PC-9 (cell line): ENCODE data around the gene CTBP2.

ENCODE experiments used
- CTCF ChIP-seq: fragments of 200-600 bp; sonication (generic); conservative IDR thresholded peaks from 2 replicates; pipeline ENCODE4 v1.6.1; 2017; ENCODE audit warnings: mixed run types, antibody characterized with exemption, mild to moderate bottlenecking, moderate library complexity
- EZH2 ChIP-seq: fragments of 200-600 bp; sonication (generic); IDR thresholded peaks from 2 replicates; pipeline ENCODE4 v1.8.0; 2017; ENCODE audit warnings: antibody characterized with exemption, low read depth

GRCh38 chr10:125102821-125103220 lies 57.5 kb downstream of the CTBP2 start:
- TF ChIP-seq CTCF, result no peak
- no peak for TF ChIP-seq EZH2
